Neural progenitor cell (in vitro differentiated cells): ENCODE measurements around the gene GOLGA3. TPM values are rescaled to one million over a fixed set of nuclear protein-coding genes. Genes with fewer than 3 reads are reported as not detected.

Source experiments
- DNase-seq: peaks from one replicate; pipeline ENCODE4 v3.0.0-alpha.2; 2016; ENCODE audit warnings: low spot score
- H2AFZ ChIP-seq: fragments of 200-600 bp; sonication (generic); replicated peaks from 2 replicates; pipeline ENCODE4 v1.6.1; 2016; ENCODE audit warnings: antibody characterized with exemption
- H3F3A ChIP-seq: fragments of 200-600 bp; sonication (generic); 2 replicates; pipeline ENCODE4 v1.6.1; 2016; ENCODE audit warnings: antibody characterized with exemption, low read depth
- H3K27ac ChIP-seq: fragments of 200-600 bp; sonication (generic); 2 replicates; pipeline ENCODE4 v1.5.1; 2016; ENCODE audit warnings: mild to moderate bottlenecking
- H3K27me3 ChIP-seq: fragments of 200-600 bp; sonication (generic); 2 replicates; pipeline ENCODE4 v1.6.1; 2016; ENCODE audit warnings: mild to moderate bottlenecking, moderate library complexity
- H3K36me3 ChIP-seq: fragments of 200-600 bp; sonication (generic); 2 replicates; pipeline ENCODE4 v1.5.1; 2016
- H3K4me1 ChIP-seq: fragments of 200-600 bp; sonication (generic); 2 replicates; pipeline ENCODE4 v1.6.1; 2016; ENCODE audit warnings: mixed run types
- H3K4me2 ChIP-seq: fragments of 200-600 bp; sonication (generic); 2 replicates; pipeline ENCODE4 v1.6.1; 2016
- H3K4me3 ChIP-seq: fragments of 200-600 bp; sonication (generic); 2 replicates; pipeline ENCODE4 v1.5.1; 2016
- H3K79me2 ChIP-seq: fragments of 200-600 bp; sonication (generic); 2 replicates; pipeline ENCODE4 v1.6.1; 2016; ENCODE audit warnings: low read depth
- H3K9ac ChIP-seq: fragments of 200-600 bp; sonication (generic); 2 replicates; pipeline ENCODE4 v1.6.1; 2016
- H3K9me3 ChIP-seq: fragments of 200-600 bp; sonication (generic); 2 replicates; pipeline ENCODE4 v1.5.1; 2016; ENCODE audit warnings: low read depth
- H4K20me1 ChIP-seq: fragments of 200-600 bp; sonication (generic); 2 replicates; pipeline ENCODE4 v1.6.1; 2016; ENCODE audit warnings: low read depth
- H3K27ac Mint-ChIP-seq: 3 replicates; pipeline ENCODE4 v1.8.0; 2021; ENCODE audit warnings: mixed read lengths
- H3K27me3 Mint-ChIP-seq: 2 replicates; pipeline ENCODE4 v1.8.0; 2022; ENCODE audit warnings: low read depth, mild to moderate bottlenecking, inconsistent platforms, moderate library complexity, mixed read lengths; ENCODE audit not compliant: insufficient read depth
- H3K36me3 Mint-ChIP-seq: 3 replicates; pipeline ENCODE4 v1.8.0; 2021; ENCODE audit warnings: mixed read lengths
- H3K4me1 Mint-ChIP-seq: 3 replicates; pipeline ENCODE4 v1.8.0; 2021; ENCODE audit warnings: mixed read lengths
- H3K4me3 Mint-ChIP-seq: 3 replicates; pipeline ENCODE4 v1.8.0; 2021; ENCODE audit warnings: mild to moderate bottlenecking, moderate library complexity, mixed read lengths
- H3K9me3 Mint-ChIP-seq: 3 replicates; pipeline ENCODE4 v1.8.0; 2020; ENCODE audit warnings: mixed read lengths
- EZH2 ChIP-seq: fragments of 200-600 bp; sonication (generic); IDR thresholded peaks from 2 replicates; pipeline ENCODE4 v1.6.1; 2017; ENCODE audit warnings: antibody characterized with exemption, mild to moderate bottlenecking, moderate library complexity
- EZH2phosphoT487 ChIP-seq: fragments of 200-600 bp; sonication (generic); IDR thresholded peaks from 2 replicates; pipeline ENCODE4 v1.6.1; 2017; ENCODE audit warnings: antibody characterized with exemption
- total RNA-seq: library from RNA; depleted of rRNA; stranded (reverse); fragments of >200 nt; gene quantifications from 2 replicates; pipeline ENCODE4 v1.2.3, GENCODE V29; 2015; ENCODE audit warnings: low replicate concordance
- TF ChIP-seq, protein P1 (sequence below): fragments of 200-600 bp; sonication (generic); IDR thresholded peaks from 2 replicates; pipeline ENCODE4 v1.5.1; 2017; ENCODE audit warnings: antibody characterized with exemption, mild to moderate bottlenecking

The GOLGA3 gene
- total RNA-seq, 1 donor from 2014 or later = 8.5 TPM

GRCh38 chr12:132765361-132765760, 63.3 kb downstream of the GOLGA3 start:
- Histone ChIP-seq H3K4me3 (no peak overlapping the region), H3K27ac (no peak overlapping the region), H3K4me1 (peaks cover 7% of the 10 kb centered on the region), H2AFZ (no peak overlapping the region), H3K79me2 (peaks cover 22% of the 10 kb centered on the region), H3K36me3 (no peaks in the 10 kb centered on the region), H3F3A (peaks cover 35% of the 10 kb centered on the region), H3K4me2 (no peak overlapping the region), H4K20me1 (peaks cover 10% of the 10 kb centered on the region), H3K9me3 (no peaks in the 10 kb centered on the region), H3K9ac (no peak overlapping the region), H3K27me3 (no peaks in the 10 kb centered on the region)
- Mint-ChIP-seq H3K4me3 (no peak overlapping the region), H3K36me3 (peaks cover 6% of the 10 kb centered on the region), H3K27ac (no peak overlapping the region), H3K9me3 (no peaks in the 10 kb centered on the region), H3K27me3 (no peaks in the 10 kb centered on the region), H3K4me1 (peaks cover 15% of the 10 kb centered on the region)
- no peak for DNase-seq
- TF ChIP-seq EZH2phosphoT487 (no peak), EZH2 (no peak)
- TF ChIP-seq, protein P1, sequence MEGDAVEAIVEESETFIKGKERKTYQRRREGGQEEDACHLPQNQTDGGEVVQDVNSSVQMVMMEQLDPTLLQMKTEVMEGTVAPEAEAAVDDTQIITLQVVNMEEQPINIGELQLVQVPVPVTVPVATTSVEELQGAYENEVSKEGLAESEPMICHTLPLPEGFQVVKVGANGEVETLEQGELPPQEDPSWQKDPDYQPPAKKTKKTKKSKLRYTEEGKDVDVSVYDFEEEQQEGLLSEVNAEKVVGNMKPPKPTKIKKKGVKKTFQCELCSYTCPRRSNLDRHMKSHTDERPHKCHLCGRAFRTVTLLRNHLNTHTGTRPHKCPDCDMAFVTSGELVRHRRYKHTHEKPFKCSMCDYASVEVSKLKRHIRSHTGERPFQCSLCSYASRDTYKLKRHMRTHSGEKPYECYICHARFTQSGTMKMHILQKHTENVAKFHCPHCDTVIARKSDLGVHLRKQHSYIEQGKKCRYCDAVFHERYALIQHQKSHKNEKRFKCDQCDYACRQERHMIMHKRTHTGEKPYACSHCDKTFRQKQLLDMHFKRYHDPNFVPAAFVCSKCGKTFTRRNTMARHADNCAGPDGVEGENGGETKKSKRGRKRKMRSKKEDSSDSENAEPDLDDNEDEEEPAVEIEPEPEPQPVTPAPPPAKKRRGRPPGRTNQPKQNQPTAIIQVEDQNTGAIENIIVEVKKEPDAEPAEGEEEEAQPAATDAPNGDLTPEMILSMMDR = no peak

DNA sequence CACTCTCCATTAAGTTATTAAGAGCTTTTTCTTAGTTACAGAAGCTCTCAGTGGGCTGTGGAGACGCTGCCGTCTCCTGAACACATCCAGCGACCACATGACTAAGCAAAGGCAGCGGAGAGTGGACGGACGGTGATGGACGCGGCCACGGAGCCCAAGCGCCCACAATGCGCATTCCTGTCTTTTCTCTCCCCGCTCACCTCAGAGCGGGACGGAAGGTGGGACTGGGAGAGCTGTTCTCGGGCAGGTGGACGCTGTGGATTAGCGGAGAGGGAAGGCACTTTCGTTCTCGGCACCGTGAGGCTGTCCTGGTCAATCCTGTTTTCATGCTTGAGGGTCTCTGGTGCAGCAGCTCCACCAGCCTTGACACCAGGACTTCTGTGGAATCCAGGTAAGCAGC, 64.4 kb downstream of the GOLGA3 start:
- no peak overlapping the region for H3K27ac Mint-ChIP-seq
- no peaks in the 10 kb centered on the region for H3K9me3 Mint-ChIP-seq
- DNase-seq = no peak
- H3K27ac ChIP-seq = no peak overlapping the region
- no peaks in the 10 kb centered on the region for H3K27me3 ChIP-seq
- peaks cover 11% of the 10 kb centered on the region for H3K36me3 Mint-ChIP-seq
- peaks cover 33% of the 10 kb centered on the region for H3K79me2 ChIP-seq
- H3K9me3 ChIP-seq = no peaks in the 10 kb centered on the region
- H3K9ac ChIP-seq = no peak overlapping the region
- peaks cover 19% of the 10 kb centered on the region for H3K4me1 Mint-ChIP-seq
- H3K4me3 ChIP-seq = no peak overlapping the region
- H3K36me3 ChIP-seq = no peaks in the 10 kb centered on the region
- no peak overlapping the region for H3K4me2 ChIP-seq
- H3K27me3 Mint-ChIP-seq = no peaks in the 10 kb centered on the region
- TF ChIP-seq EZH2 = no peak
- no peak for TF ChIP-seq EZH2phosphoT487
- TF ChIP-seq, protein P1 = no peak
- H3K4me1 ChIP-seq = peaks cover 10% of the 10 kb centered on the region
- no peak overlapping the region for H2AFZ ChIP-seq
- H3K4me3 Mint-ChIP-seq = no peak overlapping the region
- peaks cover 18% of the 10 kb centered on the region for H4K20me1 ChIP-seq
- peaks cover 32% of the 10 kb centered on the region for H3F3A ChIP-seq

- Mint-ChIP-seq H3K27me3 (no peaks in the 10 kb centered on the region), H3K4me1 (peaks cover 12% of the 10 kb centered on the region), H3K9me3 (no peaks in the 10 kb centered on the region), H3K27ac (peak overlapping the region; percentile 82), H3K36me3 (peaks cover 13% of the 10 kb centered on the region), H3K4me3 (peak overlapping the region; percentile 86)
- H3K4me3 ChIP-seq = peak overlapping the region; percentile 85
- H3K36me3 ChIP-seq = no peaks in the 10 kb centered on the region
- peak overlapping the region; percentile 97 for H3K27ac ChIP-seq
- H3K9me3 ChIP-seq = no peaks in the 10 kb centered on the region
- peaks cover 34% of the 10 kb centered on the region for H4K20me1 ChIP-seq
- H3F3A ChIP-seq = peaks cover 20% of the 10 kb centered on the region
- H2AFZ ChIP-seq = peak overlapping the region; percentile 99
- H3K4me1 ChIP-seq = peaks cover 6% of the 10 kb centered on the region
- TF ChIP-seq EZH2 = no peak
- TF ChIP-seq, protein P1 = peak; percentile 36
- no peak for TF ChIP-seq EZH2phosphoT487
- peak overlapping the region; percentile 96 for H3K4me2 ChIP-seq
- peak; percentile 96 for DNase-seq
- H3K9ac ChIP-seq = peak overlapping the region; percentile 91
- H3K79me2 ChIP-seq = peaks cover 55% of the 10 kb centered on the region
- no peaks in the 10 kb centered on the region for H3K27me3 ChIP-seq
Measured at GRCh38 chr12:132761921-132762583, 66.6 kb downstream of the GOLGA3 start.
